ENCODE results near the gene TNFRSF18. TPM values are rescaled to one million over a fixed set of nuclear protein-coding genes. Genes with fewer than 3 reads are reported as not detected.
A peak's percentile ranks its signal among the peaks of the same experiment; 100 is the strongest.

The TNFRSF18 gene
- total RNA-seq, 2 donors from 2014 or later: 0.55 TPM; not detected in 1

GRCh38 chr1:1235016-1235744 is 28.8 kb upstream of the TNFRSF18 start:
- Histone ChIP-seq H3K27ac (no peak overlapping the region), H3K4me1 (peaks cover 0 to 27% of the 10 kb centered on the region in 2 donors), H3K36me3 (no peaks in the 10 kb centered on the region), H3K4me3 (no peak overlapping the region), H3K27me3 (peaks cover 0 to 6% of the 10 kb centered on the region in 2 donors), H3K9me3 (no peaks in the 10 kb centered on the region)
- no peak for DNase-seq (ENCODE audit: low spot score)
- TF ChIP-seq, protein P1, sequence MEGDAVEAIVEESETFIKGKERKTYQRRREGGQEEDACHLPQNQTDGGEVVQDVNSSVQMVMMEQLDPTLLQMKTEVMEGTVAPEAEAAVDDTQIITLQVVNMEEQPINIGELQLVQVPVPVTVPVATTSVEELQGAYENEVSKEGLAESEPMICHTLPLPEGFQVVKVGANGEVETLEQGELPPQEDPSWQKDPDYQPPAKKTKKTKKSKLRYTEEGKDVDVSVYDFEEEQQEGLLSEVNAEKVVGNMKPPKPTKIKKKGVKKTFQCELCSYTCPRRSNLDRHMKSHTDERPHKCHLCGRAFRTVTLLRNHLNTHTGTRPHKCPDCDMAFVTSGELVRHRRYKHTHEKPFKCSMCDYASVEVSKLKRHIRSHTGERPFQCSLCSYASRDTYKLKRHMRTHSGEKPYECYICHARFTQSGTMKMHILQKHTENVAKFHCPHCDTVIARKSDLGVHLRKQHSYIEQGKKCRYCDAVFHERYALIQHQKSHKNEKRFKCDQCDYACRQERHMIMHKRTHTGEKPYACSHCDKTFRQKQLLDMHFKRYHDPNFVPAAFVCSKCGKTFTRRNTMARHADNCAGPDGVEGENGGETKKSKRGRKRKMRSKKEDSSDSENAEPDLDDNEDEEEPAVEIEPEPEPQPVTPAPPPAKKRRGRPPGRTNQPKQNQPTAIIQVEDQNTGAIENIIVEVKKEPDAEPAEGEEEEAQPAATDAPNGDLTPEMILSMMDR (IDR thresholded peaks at IDR 0.05): no peak

DNA sequence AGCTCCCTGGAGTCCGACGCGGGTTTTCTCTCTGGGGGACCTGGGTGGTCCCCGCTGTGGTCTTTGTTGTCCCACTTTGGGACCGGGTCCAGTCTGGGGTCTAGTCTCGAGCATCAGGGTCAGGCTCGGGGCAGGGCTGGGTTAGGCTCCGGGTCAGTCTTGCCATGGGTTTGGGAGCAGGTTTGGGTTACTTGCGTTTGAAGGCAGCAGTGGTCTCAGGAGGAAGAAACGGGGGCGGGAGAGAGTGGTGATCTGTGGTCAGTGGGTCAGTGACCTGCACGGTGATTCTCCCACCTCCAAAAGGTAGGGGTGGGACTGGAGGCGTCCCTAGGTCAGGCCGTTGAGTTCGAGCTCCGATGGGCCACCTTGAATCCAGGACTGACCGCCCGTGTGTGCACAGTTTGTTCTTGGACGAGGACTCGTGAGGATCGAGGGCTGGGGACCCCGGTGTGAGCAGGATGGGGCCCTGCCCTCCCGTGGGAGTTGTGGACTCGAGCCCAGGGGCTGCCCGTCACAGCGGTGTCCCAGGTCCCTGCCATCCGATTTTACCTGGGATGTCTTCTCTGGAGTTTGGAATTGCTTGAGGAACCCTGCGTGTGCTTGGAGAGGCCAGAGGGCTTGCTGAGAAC is 27.9 kb upstream of the TNFRSF18 start:
- peaks cover 0 to 36% of the 10 kb centered on the region in 2 donors for H3K4me1 ChIP-seq
- TF ChIP-seq, protein P1 (IDR thresholded peaks at IDR 0.05): no peak

GRCh38 chr1:1233567-1233892 is 27.1 kb upstream of the TNFRSF18 start:
- H3K9me3 ChIP-seq: no peaks in the 10 kb centered on the region
- no peak overlapping the region for H3K4me3 ChIP-seq
- H3K27ac ChIP-seq: no peak overlapping the region
- TF ChIP-seq, protein P1 (IDR thresholded peaks at IDR 0.05): no peak
- DNase-seq (ENCODE audit: low spot score): no peak
- H3K4me1 ChIP-seq: peaks cover 0 to 43% of the 10 kb centered on the region in 2 donors
- peaks cover 3% of the 10 kb centered on the region for H3K36me3 ChIP-seq
- no peaks in the 10 kb centered on the region for H3K27me3 ChIP-seq

More for the DNA sequence above, 27.9 kb upstream of the TNFRSF18 start:
- Histone ChIP-seq H3K36me3 (no peaks in the 10 kb centered on the region), H3K27ac (no peak overlapping the region), H3K27me3 (no peaks in the 10 kb centered on the region), H3K9me3 (no peaks in the 10 kb centered on the region), H3K4me3 (no peak overlapping the region)
- DNase-seq (ENCODE audit: low spot score): no peak

- no peaks in the 10 kb centered on the region for H3K27me3 ChIP-seq
- H3K4me3 ChIP-seq: peak overlapping the region; percentile 13 to 48
- no peaks in the 10 kb centered on the region for H3K9me3 ChIP-seq
- TF ChIP-seq, protein P1 (IDR thresholded peaks at IDR 0.05): no peak
- peaks cover 8% of the 10 kb centered on the region for H3K36me3 ChIP-seq
- H3K27ac ChIP-seq: no peak overlapping the region
- DNase-seq (ENCODE audit: low spot score): no peak
- peaks cover 0 to 45% of the 10 kb centered on the region in 2 donors for H3K4me1 ChIP-seq
Measured at GRCh38 chr1:1232796-1233566, 26.6 kb upstream of the TNFRSF18 start.

GRCh38 chr1:1232208-1232795 is 25.9 kb upstream of the TNFRSF18 start, which contains the start of gene B3GALT6:
TSS of gene B3GALT6 (plus strand) at chr1:1232237. CDS start at chr1:1232279, 42 bp downstream.
- Histone ChIP-seq H3K27me3 (no peaks in the 10 kb centered on the region), H3K4me1 (peaks cover 0 to 43% of the 10 kb centered on the region in 2 donors), H3K36me3 (peaks cover 15% of the 10 kb centered on the region), H3K4me3 (peak within 1 kb of the TSS; percentile 88 to 96), H3K9me3 (no peaks in the 10 kb centered on the region), H3K27ac (peak within 1 kb of the TSS; percentile 96 to 98)
- no peak for DNase-seq (ENCODE audit: low spot score)
- TF ChIP-seq, protein P1 (IDR thresholded peaks at IDR 0.05): no peak

All from right atrium auricular region (tissue), 2 donors.